ENCODE data around the gene CD70. TPM values are rescaled to one million over a fixed set of nuclear protein-coding genes. Genes with fewer than 3 reads are reported as not detected.

Gene CD70
- total and polyA plus RNA-seq, 2 of the 8 experiments (the other 6 are each of a cell fraction or from before 2014, with no cell fraction given) = 1.3 to 12.0 TPM

DNA sequence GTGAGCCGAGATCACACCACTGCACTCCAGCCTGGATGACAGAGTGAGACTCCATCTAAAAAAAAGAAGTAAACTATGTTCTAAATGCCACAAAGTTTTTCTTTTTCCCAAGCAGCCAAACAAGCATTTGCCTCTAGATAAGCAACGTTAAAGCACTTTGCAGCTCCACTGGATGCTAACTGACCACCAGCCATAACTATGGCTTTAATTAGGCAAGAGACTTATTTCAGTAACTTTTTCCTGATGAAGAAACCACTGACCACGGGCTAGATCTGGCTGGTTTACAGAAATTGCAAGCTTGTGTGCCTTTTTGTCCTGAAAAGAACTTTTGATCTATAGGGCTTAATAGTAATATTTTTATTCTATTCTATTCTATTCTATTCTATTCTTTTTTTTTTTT lies 22.1 kb downstream of the CD70 start (continued):
- TF ChIP-seq, protein P1, sequence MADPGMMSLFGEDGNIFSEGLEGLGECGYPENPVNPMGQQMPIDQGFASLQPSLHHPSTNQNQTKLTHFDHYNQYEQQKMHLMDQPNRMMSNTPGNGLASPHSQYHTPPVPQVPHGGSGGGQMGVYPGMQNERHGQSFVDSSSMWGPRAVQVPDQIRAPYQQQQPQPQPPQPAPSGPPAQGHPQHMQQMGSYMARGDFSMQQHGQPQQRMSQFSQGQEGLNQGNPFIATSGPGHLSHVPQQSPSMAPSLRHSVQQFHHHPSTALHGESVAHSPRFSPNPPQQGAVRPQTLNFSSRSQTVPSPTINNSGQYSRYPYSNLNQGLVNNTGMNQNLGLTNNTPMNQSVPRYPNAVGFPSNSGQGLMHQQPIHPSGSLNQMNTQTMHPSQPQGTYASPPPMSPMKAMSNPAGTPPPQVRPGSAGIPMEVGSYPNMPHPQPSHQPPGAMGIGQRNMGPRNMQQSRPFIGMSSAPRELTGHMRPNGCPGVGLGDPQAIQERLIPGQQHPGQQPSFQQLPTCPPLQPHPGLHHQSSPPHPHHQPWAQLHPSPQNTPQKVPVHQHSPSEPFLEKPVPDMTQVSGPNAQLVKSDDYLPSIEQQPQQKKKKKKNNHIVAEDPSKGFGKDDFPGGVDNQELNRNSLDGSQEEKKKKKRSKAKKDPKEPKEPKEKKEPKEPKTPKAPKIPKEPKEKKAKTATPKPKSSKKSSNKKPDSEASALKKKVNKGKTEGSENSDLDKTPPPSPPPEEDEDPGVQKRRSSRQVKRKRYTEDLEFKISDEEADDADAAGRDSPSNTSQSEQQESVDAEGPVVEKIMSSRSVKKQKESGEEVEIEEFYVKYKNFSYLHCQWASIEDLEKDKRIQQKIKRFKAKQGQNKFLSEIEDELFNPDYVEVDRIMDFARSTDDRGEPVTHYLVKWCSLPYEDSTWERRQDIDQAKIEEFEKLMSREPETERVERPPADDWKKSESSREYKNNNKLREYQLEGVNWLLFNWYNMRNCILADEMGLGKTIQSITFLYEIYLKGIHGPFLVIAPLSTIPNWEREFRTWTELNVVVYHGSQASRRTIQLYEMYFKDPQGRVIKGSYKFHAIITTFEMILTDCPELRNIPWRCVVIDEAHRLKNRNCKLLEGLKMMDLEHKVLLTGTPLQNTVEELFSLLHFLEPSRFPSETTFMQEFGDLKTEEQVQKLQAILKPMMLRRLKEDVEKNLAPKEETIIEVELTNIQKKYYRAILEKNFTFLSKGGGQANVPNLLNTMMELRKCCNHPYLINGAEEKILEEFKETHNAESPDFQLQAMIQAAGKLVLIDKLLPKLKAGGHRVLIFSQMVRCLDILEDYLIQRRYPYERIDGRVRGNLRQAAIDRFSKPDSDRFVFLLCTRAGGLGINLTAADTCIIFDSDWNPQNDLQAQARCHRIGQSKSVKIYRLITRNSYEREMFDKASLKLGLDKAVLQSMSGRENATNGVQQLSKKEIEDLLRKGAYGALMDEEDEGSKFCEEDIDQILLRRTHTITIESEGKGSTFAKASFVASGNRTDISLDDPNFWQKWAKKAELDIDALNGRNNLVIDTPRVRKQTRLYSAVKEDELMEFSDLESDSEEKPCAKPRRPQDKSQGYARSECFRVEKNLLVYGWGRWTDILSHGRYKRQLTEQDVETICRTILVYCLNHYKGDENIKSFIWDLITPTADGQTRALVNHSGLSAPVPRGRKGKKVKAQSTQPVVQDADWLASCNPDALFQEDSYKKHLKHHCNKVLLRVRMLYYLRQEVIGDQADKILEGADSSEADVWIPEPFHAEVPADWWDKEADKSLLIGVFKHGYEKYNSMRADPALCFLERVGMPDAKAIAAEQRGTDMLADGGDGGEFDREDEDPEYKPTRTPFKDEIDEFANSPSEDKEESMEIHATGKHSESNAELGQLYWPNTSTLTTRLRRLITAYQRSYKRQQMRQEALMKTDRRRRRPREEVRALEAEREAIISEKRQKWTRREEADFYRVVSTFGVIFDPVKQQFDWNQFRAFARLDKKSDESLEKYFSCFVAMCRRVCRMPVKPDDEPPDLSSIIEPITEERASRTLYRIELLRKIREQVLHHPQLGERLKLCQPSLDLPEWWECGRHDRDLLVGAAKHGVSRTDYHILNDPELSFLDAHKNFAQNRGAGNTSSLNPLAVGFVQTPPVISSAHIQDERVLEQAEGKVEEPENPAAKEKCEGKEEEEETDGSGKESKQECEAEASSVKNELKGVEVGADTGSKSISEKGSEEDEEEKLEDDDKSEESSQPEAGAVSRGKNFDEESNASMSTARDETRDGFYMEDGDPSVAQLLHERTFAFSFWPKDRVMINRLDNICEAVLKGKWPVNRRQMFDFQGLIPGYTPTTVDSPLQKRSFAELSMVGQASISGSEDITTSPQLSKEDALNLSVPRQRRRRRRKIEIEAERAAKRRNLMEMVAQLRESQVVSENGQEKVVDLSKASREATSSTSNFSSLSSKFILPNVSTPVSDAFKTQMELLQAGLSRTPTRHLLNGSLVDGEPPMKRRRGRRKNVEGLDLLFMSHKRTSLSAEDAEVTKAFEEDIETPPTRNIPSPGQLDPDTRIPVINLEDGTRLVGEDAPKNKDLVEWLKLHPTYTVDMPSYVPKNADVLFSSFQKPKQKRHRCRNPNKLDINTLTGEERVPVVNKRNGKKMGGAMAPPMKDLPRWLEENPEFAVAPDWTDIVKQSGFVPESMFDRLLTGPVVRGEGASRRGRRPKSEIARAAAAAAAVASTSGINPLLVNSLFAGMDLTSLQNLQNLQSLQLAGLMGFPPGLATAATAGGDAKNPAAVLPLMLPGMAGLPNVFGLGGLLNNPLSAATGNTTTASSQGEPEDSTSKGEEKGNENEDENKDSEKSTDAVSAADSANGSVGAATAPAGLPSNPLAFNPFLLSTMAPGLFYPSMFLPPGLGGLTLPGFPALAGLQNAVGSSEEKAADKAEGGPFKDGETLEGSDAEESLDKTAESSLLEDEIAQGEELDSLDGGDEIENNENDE (IDR thresholded peaks at IDR 0.05; ENCODE audit: insufficient replicate concordance, low read length) = no peak
- no peak for TF ChIP-seq CHD2 (IDR thresholded peaks at IDR 0.05; ENCODE audit: low read length)
